MV-4-11 (cell line): ENCODE measurements around the gene TXNRD3.
A peak's percentile ranks its signal among the peaks of the same experiment; 100 is the strongest.

Experiments
- DNase-seq: peaks from one replicate; lab custom pipeline; 2025; lab: John Stamatoyannopoulos, UW

The TXNRD3 gene

GRCh38 chr3:126654571-126655383 lies at the start of gene TXNRD3:
Gene TXNRD3 (minus strand): TSS chr3:126655124.
- DNase-seq, result no peak

DNA sequence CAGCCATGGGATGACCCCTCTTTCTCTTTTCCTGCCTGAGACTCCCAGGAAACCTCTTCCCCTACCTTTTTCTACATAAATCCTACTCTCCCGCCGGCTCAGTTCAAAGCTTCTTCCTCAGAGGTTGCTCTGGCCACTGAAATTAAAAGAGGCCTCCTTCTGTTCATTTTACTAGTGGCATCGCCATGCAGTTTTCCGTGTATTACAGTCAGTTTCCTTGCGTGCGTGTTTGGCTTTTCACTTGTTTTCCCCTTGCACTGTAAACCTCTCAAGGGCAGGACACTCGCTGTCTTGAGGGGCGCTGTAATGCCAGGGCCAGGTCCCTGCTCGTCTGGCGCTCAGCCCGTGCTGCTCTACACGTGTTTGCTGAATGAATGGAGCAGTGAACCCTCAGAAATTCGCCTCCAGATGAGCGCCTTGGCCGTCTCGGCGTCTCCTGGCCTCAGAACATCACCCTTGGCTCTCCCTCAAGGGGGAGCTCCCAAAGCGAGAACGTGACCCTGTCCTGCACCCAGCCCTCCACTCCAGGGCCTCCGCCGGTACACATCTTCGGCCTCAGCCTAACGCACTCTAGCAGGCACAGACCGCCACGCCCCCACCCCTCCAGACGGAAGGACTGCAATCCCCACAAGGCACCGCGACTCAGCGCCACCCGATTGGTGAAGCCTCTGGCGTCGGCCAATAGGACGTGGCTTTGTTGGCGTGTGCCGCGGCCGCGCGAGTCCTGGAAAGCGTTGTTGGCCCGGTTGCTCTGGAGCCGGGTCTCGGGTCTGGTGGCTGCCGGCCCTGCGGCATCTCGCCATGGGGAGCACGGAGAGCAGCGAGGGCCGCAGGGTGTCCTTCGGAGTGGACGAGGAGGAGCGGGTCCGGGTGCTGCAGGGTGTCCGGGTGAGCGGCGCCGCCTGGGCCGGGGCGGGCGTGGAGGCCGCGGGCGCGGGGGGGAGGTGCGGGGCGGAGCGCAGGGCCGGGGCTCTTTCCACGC lies 48.9 kb upstream of the TXNRD3 start, which contains the start of gene CHCHD6:
Gene CHCHD6, plus strand, starts transcription at position 729 of the 982 bp plus-strand sequence. Its CDS starts 73 bp downstream, at position 802.
- DNase-seq, result peak; percentile 92

DNA sequence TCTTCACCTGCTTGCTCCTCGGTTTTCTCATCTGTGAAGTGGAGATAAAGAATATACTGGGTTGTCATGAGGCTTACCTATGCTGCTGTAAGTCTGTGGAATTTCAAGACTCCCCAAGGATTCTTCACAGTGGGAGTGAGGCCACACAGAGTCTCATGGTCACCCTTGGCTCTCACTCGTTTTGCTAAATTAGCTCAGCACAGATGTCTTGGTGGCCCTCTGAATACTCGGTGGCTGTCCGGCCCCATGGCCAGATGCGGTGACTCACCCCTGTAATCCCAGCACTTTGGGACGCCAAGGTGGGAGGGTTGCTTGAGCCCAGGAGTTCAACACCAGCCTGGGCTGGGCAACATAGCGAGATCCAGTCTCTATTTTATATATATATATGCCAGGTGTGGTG lies 44.1 kb upstream of the TXNRD3 start:
- DNase-seq, result no peak

GRCh38 chr3:126696701-126697267 lies 41.9 kb upstream of the TXNRD3 start:
- no peak for DNase-seq

DNA sequence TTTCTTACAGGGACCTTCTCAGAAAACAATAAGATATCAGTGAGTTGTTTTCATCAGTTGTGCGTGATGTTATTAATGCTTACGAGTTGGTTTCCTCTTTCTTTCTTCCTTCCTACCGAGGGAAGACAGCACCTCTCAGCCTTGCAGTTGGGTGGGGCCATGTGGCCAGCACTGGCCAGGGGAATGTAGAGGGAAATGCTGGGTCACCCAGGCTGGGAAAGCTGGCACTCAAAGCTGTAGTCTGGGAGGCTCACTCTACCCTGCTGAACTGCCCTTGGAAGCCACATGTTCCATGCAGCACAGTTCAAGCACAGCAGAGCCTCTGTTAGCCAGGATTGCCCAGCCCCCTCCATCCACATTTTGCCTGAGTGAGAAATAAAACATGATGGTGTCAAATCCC lies 39.0 kb upstream of the TXNRD3 start:
- no peak for DNase-seq

- no peak for DNase-seq
Measured at GRCh38 chr3:126692858-126693257, 37.9 kb upstream of the TXNRD3 start.

GRCh38 chr3:126691765-126692164 lies 36.8 kb upstream of the TXNRD3 start:
- no peak for DNase-seq

GRCh38 chr3:126685493-126685892 lies 30.6 kb upstream of the TXNRD3 start:
- DNase-seq, result no peak

DNA sequence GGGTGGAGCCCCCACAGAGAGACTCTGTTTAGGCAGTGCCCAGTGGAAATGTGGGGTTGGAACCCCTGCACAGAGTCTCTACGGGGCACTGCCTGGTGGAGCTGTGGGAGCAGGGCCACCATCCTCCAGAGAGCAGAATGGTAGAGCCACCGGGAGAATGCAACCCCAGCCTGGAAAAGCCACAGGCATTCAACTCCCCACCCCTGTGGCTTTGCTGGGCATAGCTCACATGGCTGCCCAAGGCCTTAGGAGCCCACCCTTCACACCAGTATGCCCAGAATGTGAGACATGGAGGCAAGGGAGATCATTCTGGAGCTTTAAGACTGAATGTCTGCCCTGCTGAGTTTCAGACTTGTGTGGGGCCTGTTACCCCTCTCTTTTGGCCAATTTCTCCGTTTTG lies 30.1 kb upstream of the TXNRD3 start:
- no peak for DNase-seq

DNA sequence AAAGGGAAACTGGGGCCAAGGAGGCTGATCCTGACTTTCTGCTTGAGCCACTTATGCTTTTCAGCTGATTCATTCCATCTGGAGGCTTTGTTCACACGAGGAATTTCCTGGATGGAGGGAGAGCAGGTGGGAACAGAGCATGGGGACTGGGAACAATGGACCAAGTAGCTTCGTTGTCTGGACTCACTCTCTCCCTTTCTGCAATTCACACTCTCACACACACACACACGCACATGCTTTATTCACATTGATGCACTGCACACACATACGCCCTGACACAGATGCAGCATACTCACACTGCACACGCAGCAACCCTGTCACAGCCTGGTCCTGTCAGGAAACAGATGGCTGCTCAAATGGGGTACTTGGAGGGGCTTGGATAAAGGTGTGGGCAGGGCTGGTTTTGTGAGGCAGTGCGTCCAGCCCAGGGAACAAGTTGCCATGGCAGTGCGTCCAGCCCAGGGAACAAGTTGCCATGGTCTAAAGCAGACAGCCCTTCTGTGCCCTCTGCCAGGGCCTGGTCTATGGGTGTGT lies 29.4 kb upstream of the TXNRD3 start:
- DNase-seq, result no peak

GRCh38 chr3:126683069-126683468 lies 28.1 kb upstream of the TXNRD3 start:
- no peak for DNase-seq

DNA sequence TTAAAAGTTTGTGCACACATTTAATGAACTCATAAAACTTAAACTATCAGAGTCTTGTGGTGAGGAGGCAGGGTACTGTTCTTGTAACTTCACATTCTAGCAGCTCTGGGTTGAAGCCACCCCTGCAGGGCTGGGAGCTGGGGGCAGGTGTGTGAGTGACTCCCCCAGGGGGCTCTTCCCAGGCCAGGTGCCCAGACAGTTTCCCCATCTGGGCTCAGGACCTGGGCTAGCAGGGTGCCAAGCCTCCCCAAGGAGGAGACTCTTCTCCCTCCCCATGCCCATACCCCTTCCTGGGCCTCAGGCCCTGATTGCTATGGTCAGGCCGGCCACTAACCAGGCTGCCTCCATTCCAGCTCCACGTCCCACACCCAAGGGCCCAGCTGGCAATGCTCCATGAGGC lies 27.1 kb upstream of the TXNRD3 start:
- DNase-seq, result no peak

DNA sequence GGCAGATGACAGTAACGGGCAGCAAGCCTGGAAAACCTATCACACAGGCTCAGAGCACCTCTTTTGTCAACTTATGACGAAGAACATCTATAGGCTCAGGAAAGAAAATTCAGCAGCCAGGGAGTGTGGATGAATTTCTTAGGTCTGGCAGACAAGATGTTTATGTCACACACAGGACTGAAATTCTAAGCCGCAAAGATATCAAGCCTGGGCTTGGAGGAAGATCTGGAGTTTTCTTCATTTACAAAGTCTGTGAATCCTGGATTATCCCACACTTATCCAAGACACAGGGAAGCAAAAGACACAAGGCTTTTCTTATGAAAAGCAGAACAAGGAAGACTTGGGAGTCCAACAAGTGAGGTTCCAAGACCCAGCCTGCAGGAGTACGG lies 25.7 kb upstream of the TXNRD3 start:
- no peak for DNase-seq

DNA sequence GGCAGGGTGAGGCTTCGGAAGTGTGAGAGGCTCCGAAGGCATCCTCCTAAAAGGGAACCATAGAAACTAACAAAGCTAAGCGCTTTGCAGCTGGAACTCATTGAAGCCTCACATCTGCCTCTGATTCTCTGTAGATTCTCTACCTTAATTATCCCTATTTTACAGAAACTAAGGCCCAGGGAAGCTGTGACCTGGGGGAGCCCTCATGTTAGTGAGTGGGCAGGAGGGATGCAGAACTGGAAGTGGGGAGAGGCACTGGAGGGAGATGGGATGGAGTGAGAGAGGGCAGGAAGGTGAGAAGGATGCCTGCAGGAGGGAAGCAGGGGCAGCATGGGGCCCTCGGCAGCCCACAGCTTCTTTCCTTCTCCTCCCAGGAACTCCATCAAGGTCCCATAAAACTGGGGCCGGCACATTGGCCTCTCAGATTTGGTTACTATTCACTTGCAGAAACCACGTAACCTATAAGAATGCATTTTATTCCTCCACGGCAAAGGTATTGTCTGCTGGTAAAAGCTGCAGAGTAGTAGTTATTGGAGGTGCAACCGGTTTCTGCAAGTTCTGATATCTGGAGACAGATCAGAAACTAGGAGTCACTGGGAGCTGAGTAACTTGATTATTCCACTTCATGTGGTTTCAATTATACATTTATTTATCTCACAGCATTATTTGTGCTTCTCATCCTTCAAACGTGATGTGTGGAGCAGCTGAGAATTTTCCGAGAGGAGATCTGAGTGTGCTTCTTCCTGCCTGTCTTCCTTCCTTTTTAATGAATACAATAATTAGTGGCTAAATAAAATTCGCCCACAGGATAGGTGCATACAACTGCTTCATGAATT lies 25.1 kb upstream of the TXNRD3 start:
- no peak for DNase-seq

- peak; percentile 49 for DNase-seq
Measured at GRCh38 chr3:126679318-126679751, 24.4 kb upstream of the TXNRD3 start.

DNA sequence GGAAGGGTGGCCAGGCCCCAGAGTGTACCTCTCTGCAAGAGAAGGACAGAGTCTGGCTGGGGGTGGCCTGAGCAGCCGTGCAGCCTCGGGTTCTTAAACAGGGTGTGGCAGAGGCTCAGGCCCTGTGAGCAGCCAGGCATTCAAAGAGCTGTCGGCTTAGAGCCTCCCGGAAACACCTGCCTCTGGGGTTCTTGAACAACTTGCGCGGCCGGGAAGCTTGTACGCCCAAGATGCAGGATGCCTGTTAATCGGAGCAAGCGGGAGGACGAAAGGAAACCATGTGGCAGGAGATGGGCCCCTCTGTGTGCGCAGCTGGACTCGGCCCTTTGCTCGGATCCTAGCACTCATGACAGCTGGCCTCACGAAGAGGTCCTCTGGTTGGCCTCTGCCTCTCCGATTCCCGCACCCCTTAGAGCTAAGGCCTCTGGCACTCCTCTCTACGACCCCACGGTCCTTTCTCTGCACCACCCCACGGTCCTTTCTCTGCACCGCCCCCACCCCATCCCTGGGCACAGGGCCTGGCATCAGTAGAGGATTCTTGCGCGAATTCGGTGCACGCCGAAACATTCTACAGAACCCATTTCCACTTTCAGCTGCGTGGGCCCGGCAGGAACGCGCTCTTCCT lies 23.9 kb upstream of the TXNRD3 start:
- DNase-seq, result no peak

DNA sequence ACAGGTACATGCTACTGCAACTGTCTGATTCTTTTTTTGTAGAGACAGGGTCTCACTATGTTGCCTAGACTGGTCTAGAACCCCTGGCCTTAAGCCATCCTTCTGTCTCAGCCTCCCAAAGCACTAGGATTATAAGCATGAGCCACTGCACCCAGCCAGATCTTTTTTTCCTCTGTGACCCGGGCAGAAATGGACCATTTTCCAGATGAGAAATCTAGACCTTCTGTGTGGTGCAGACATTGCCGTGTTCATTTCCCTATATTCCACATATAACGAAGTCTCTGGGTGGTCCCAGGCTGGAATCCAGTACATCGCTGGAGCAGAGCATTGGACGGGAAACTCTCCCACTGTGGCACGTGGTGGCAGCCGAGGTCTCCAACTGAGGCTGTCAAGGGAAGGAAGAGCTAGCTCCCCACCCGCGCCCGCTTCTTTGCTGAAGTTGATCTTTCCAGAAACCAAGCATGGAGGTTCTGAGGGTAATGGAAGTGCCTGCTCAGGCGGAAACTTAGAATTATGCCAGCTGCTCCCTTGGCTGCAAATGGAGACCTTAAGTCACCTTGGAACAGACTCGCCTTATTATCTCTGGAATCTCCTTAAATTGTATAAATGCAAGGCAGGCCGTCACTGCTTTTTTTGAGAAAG lies 23.1 kb upstream of the TXNRD3 start:
- no peak for DNase-seq

DNA sequence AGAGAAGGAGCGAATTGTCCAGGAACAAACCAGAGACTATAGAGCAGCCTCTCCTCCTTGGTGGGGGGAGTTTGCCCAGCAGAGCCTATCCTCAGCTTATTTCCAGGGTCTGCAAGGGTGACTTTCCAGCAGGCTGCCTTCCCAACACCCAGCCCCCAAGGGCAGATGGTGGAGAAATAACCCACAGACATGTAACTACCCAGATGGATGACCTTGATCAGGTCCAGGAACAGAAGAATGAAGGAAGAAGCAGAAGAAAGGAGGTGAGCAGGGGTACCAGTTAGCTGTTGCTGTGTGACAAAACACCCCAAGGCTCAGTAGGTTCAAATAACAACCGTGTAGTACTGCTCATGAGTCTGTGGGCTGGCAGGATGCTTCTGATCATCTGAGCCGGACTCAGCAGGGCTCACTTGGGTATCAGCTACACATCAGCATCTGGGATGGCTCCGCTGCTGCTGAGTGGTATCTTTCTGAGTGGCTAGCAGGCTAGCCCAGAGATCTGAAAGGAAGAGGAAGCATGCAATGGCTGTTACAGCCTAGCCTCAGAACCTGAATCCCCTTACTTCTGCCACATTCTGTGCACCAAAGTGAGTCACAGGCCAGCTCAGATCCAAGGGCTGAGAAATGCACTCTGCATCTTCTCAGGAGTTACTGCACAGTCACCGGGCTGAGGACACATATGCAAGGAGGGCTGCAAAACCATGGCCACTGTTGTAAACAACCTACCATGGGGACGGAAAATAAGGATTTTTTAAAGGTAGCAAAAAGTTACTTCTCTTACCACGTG lies 22.2 kb upstream of the TXNRD3 start:
- peak; percentile 50 for DNase-seq

DNA sequence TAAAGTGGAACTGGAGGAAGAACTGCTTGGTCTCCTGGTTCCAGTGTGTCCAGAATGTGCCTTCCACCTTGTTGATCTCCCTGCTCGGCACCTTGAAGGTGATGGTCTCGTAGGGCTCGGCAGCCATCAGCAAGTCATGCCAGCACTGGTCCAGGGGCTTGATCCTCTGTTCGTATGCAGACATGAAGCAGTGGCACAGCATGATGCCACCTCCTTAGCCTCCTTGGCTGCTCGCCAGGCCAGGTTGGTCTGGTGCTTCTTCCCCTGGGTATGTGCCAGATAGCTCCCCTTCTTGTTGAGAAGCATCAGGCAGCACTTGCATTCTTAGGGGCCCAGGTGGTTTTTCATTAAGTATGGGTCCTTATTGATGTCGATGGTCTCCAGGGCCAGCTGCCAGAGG lies 17.8 kb upstream of the TXNRD3 start:
- DNase-seq, result no peak
